GM12878 (cell line): ENCODE data around the gene VAV2. TPM values are rescaled to one million over a fixed set of nuclear protein-coding genes. Genes with fewer than 3 reads are reported as not detected.

Experiments used
- ATAC-seq: fragments of 200-7000 bp; cut with Tn5 transposase; 3 replicates; pipeline ENCODE4 v1.9.1; 2020; ENCODE audit warnings: mild to moderate bottlenecking, moderate library complexity
- BruUV-seq: library from RNA; stranded (reverse); fragments of 400-500 nt; replicated peaks from 2 replicates; lab custom pipeline; 2021; lab: Mats Ljungman, UMichigan
- CTCF ChIA-PET: fragments of 300-600 bp; sonication (Branson Sonifier 250); formaldehyde crosslinking; extraction: SDS; loops from one replicate; lab custom pipeline; 2021; ENCODE audit warnings: inconsistent platforms; lab: Yijun Ruan, JAX
- POLR2A ChIA-PET: fragments of 350-600 bp; formaldehyde crosslinking; extraction: SDS; loops from one replicate; lab custom pipeline; 2021; ENCODE audit warnings: inconsistent platforms; lab: Charles Lee
- RAD21 ChIA-PET: fragments of 300-600 bp; sonication (Branson Sonifier 250); formaldehyde crosslinking; loops from one replicate; lab custom pipeline; 2023; ENCODE audit warnings: antibody characterized with exemption; ENCODE audit not compliant: unreplicated experiment; lab: Charles Lee
- SMC1A ChIA-PET: fragments of 300-600 bp; sonication (Branson Sonifier 250); formaldehyde crosslinking; loops from one replicate; lab custom pipeline; 2023; ENCODE audit not compliant: unreplicated experiment, uncharacterized antibody; lab: Charles Lee
- DNase-seq: peaks from one replicate; pipeline ENCODE4 v3.0.0-alpha.2; 2011; ENCODE audit warnings: low read depth, low spot score
- FAIRE-seq: peaks from 3 replicates; lab custom pipeline; 2011; peaks lifted over from hg19 to GRCh38; lab: Jason Lieb, UNC
- H2AFZ ChIP-seq: 2 replicates; pipeline ENCODE4 v1.6.0; 2011; ENCODE audit warnings: low read depth, low read length, control low read depth; ENCODE audit not compliant: control insufficient read depth
- H3K27ac ChIP-seq: 2 replicates; pipeline ENCODE4 v1.5.1; 2011; ENCODE audit warnings: control low read depth; ENCODE audit not compliant: control insufficient read depth, insufficient read depth
- H3K27me3 ChIP-seq, 2 experiments: replicated peaks in 1 of 2; 2 replicates each; pipeline versions ENCODE4 v1.6.0 to v1.6.1; 2011; ENCODE audit warnings: low read length in 1 of 2; ENCODE audit not compliant: control insufficient read depth in 2 of 2, insufficient read depth in 2 of 2
- H3K36me3 ChIP-seq, 2 experiments: 2 replicates each; pipeline ENCODE4 v1.5.1; 2011; ENCODE audit warnings: low read length in 1 of 2; ENCODE audit not compliant: control insufficient read depth in 2 of 2, insufficient read depth in 2 of 2
- H3K4me1 ChIP-seq: 2 replicates; pipeline ENCODE4 v1.6.1; 2011; ENCODE audit warnings: mild to moderate bottlenecking, low read length, moderate library complexity, mixed read lengths; ENCODE audit not compliant: control insufficient read depth, insufficient read depth
- H3K4me2 ChIP-seq: 2 replicates; pipeline ENCODE4 v1.6.0; 2011; ENCODE audit warnings: control low read depth; ENCODE audit not compliant: control insufficient read depth, insufficient read depth
- H3K4me3 ChIP-seq: fragments of 200-600 bp; sonication (generic); 2 replicates; pipeline ENCODE4 v1.5.1; 2016
- H3K79me2 ChIP-seq: 2 replicates; pipeline ENCODE4 v1.6.0; 2011; ENCODE audit warnings: low read length; ENCODE audit not compliant: control insufficient read depth, insufficient read depth
- H3K9ac ChIP-seq: 2 replicates; pipeline ENCODE4 v1.8.0; 2011; ENCODE audit warnings: low read length, control low read depth, mixed read lengths; ENCODE audit not compliant: control insufficient read depth, insufficient read depth
- H3K9me3 ChIP-seq: replicated peaks from 3 replicates; pipeline ENCODE4 v1.5.1; 2011; ENCODE audit warnings: mild to moderate bottlenecking, low read length; ENCODE audit not compliant: control insufficient read depth, insufficient read depth
- H4K20me1 ChIP-seq: 2 replicates; pipeline ENCODE4 v1.6.0; 2011; ENCODE audit not compliant: control insufficient read depth, insufficient read depth
- BHLHE40 ChIP-seq, 2 experiments: fragments of 450-650 bp in 1 of 2; IDR thresholded peaks; 2 replicates each; pipeline ENCODE4 v1.6.1; 2011 to 2017; ENCODE audit warnings: low read depth in 2 of 2, borderline replicate concordance in 1 of 2, improper control_type of control experiment in 1 of 2, low read length in 1 of 2, mild to moderate bottlenecking in 1 of 2
- MYB ChIP-seq: fragments of 150-350 bp; IDR thresholded peaks from 2 replicates; pipeline ENCODE4 v1.6.1; 2014; ENCODE audit warnings: mild to moderate bottlenecking, low read depth, low read length, borderline replicate concordance
- NR2C2 ChIP-seq: IDR thresholded peaks from 2 replicates; pipeline ENCODE4 v1.6.1; 2011; ENCODE audit warnings: borderline replicate concordance, low read depth; ENCODE audit not compliant: control insufficient read depth, insufficient read length
- WGBS: methylation state at CpG from one replicate; pipeline ENCODE4 v1.1.6; 2016; ENCODE audit warnings: low lambda C conversion rate; ENCODE audit not compliant: insufficient replicate concordance, insufficient coverage; ENCODE audit errors: missing lambda C conversion rate; 5-methylcytosine and 5-hydroxymethylcytosine counted together
- in situ Hi-C: fragments of 300-500 bp; cut with MboI; formaldehyde crosslinking; loops from 9 replicates; pipeline ENCODE4 v1.14.3; 2018; ENCODE audit warnings: mixed read lengths
- intact Hi-C: fragments of 100-400 bp; cut with micrococcal nuclease; formaldehyde crosslinking; loops from one replicate; pipeline ENCODE4 v1.14.2; 2022; ENCODE audit not compliant: unreplicated experiment
- polyA plus RNA-seq, 11 experiments: library from polyadenylated mRNA; depleted of rRNA in 4 of 11; unstranded in 6 of 11; stranded (reverse) in 5 of 11; fragments of >200 nt; fragmentation: Nextera tagmentation in 4 of 11; fragmentation: Illumina TruSeq in 1 of 11; extraction: Ambion mirVana in 4 of 11; extraction: Trizol in 1 of 11; gene quantifications; 1 replicate in 1 of 11; 2 replicates in 10 of 11; pipeline versions ENCODE4 v1.2.1 to v1.2.3, GENCODE V29; 2011 to 2016; ENCODE audit warnings: inconsistent platforms in 2 of 11, missing spikeins in 2 of 11, low read depth in 1 of 11
- total RNA-seq, 4 experiments: library from RNA; depleted of rRNA in 3 of 4; stranded (reverse); fragments of >200 nt in 3 of 4; fragmentation: Illumina TruSeq in 1 of 4; extraction: Trizol in 1 of 4; gene quantifications; 2 replicates each; pipeline versions ENCODE4 v1.2.1 to v1.2.3, GENCODE V29; 2013 to 2021

The VAV2 gene
- total and polyA plus RNA-seq, 10 of the 15 experiments (the other 5 are each of a cell fraction or from before 2014, with no cell fraction given): 0.13 to 43.9 (median 16.9) TPM

DNA sequence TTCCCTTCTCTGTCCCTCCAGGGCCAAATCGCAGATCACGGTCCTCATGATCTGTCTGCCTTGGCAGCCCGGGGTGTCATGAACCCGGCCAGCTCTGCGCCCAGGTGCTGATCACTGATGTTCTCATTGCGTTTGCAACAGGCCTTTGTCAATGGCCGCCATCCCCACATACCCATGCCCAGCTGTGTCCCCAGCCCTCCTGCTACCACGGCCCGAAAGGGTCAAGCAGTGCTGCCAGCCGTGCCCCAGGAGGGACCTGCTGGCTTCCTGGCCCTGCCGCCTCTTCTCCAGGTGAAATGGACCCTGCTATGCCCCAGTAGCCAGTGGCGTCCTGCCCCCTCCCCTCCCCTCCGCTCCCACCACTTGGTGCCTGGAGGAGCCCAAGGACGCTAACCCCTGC is 12.8 kb upstream of the VAV2 start:
- no peak overlapping the region for H3K9ac ChIP-seq
- ChIA-PET CTCF (interaction anchor here (1.0 kb wide), 2 partner anchors 10 to 222 kb away, joined by 3 to 6 read pairs; no protein-coding TSS in a partner anchor), RAD21 (no interaction called here), POLR2A (no interaction called here), SMC1A (no interaction called here)
- H3K79me2 ChIP-seq: no peaks in the 10 kb centered on the region
- no peaks in the 10 kb centered on the region for H4K20me1 ChIP-seq
- H3K36me3 ChIP-seq: no peaks in the 10 kb centered on the region
- in situ Hi-C loops (loop anchor here (25.0 kb wide), 1 partner anchor 468 kb away; the partner anchor contains the start of gene ADAMTSL2), intact Hi-C loops (no loop called here)
- no peaks in the 10 kb centered on the region; the same call in 2 of the 3 replicates for H3K9me3 ChIP-seq
- no peak overlapping the region for H3K4me2 ChIP-seq
- no peaks in the 10 kb centered on the region for H3K4me1 ChIP-seq
- no peak overlapping the region for H3K4me3 ChIP-seq
- H2AFZ ChIP-seq: no peak overlapping the region
- no peak for ATAC-seq
- FAIRE-seq: no peak
- DNase-seq: no peak
- H3K27me3 ChIP-seq: no peaks in the 10 kb centered on the region; a peak in 2 of 4 replicates
- WGBS: 46% methylated on average over 14 of the region's 14 CpGs
- H3K27ac ChIP-seq: no peak overlapping the region
- no TSS peak for BruUV-seq
- no peak for TF ChIP-seq NR2C2
- TF ChIP-seq, all 136 proteins: peak for 0

DNA sequence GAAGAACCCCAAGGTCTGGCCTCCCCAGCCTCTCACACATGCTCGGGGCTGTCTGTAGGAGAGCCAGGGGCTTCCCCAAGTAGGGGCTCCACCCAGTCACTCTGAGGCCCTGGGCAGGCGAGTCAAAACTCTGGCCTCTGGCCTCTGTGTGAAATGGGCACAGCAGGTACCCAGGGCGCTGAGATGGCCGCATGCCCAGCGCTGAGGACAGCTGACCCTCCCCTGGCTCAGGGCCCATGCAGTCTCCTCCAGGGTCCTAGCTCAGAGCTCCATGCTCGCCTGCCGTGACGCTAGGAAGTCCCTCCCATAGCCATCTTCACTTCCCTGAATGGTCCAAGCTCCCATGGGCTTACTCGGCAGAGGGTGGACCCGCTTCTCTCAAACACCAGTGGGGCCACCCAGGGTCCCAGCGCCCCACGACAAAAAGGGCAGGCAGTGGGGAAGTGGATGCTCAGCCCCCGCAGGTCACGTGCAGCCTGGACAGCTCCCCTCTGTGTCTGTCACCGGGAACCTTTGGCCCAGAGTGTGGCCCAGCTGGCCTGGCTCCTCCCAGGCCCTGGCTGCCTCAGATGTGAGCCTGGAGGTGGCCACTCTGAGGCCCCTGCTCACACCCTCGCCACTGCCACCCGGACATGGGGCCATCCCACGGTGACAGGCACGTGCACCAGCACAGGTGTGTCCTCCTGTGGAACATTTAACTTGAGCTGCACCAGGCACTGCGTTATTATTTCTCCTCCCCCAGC is 12.2 kb upstream of the VAV2 start:
- in situ Hi-C loops (loop anchor here (25.0 kb wide), 1 partner anchor 467 kb away; the partner anchor contains the start of gene ADAMTSL2), intact Hi-C loops (no loop called here)
- no peaks in the 10 kb centered on the region; a peak in 2 of 4 replicates for H3K27me3 ChIP-seq
- FAIRE-seq: no peak
- RAD21 ChIA-PET: no interaction called here
- no peak overlapping the region for H3K4me2 ChIP-seq
- CTCF ChIA-PET: interaction anchor here (1.0 kb wide), 1 partner anchor 9 kb away, joined by 3 read pairs; no protein-coding TSS in a partner anchor
- 32% methylated on average over 20 of the region's 20 CpGs for WGBS
- DNase-seq: no peak
- TF ChIP-seq BHLHE40 (IDR thresholded peaks at IDR 0.05; ENCODE audit: borderline replicate concordance in 1 of 2, low read depth in 2 of 2, low read length in 1 of 2) (peak in 1 of 2 experiments; percentile 69; a peak in 2 of 4 replicates), MYB (no peak)
- POLR2A ChIA-PET: no interaction called here
- ATAC-seq: no peak; the same call in 2 of the 3 replicates
- H3K9ac ChIP-seq: no peak overlapping the region
- no peak overlapping the region for H2AFZ ChIP-seq
- no peak overlapping the region for H3K4me3 ChIP-seq
- SMC1A ChIA-PET: interaction anchor here (0.6 kb wide), 1 partner anchor 1286 kb away, joined by 3 read pairs; no protein-coding TSS in a partner anchor
- H4K20me1 ChIP-seq: no peaks in the 10 kb centered on the region
- H3K36me3 ChIP-seq: no peaks in the 10 kb centered on the region
- no peak overlapping the region for H3K27ac ChIP-seq
- H3K4me1 ChIP-seq: no peaks in the 10 kb centered on the region
- H3K79me2 ChIP-seq: no peaks in the 10 kb centered on the region
- no peaks in the 10 kb centered on the region; the same call in 2 of the 3 replicates for H3K9me3 ChIP-seq
- BruUV-seq: no TSS peak
